H54 (cell line): ENCODE data around the gene PEDS1.
"Not testable (repeated sequence)": the region's sequence is repeated elsewhere in the genome, so short reads cannot be mapped to it uniquely, and the experiment has no call there.

ENCODE experiments used
- DNase-seq: peaks from one replicate; pipeline ENCODE4 v3.0.0; 2011; ENCODE audit warnings: low spot score, mixed read lengths; ENCODE audit not compliant: insufficient read length
- FAIRE-seq: peaks from 3 replicates; lab custom pipeline; 2011; peaks lifted over from hg19 to GRCh38; lab: Jason Lieb, UNC
- POLR2A ChIP-seq: IDR thresholded peaks from 2 replicates; pipeline ENCODE4 v1.6.1; 2011; ENCODE audit warnings: low read depth, mild to moderate bottlenecking, low read length

Gene PEDS1

GRCh38 chr20:50163570-50164317 lies 10.2 kb upstream of the PEDS1 start:
- DNase-seq (no peak), FAIRE-seq (no peak)
- TF ChIP-seq POLR2A: no peak

GRCh38 chr20:50161494-50161893 lies 8.0 kb upstream of the PEDS1 start:
- not testable (repeated sequence) for FAIRE-seq, DNase-seq

GRCh38 chr20:50153153-50153499 lies 397 bp downstream of the PEDS1 start:
- FAIRE-seq (no peak), DNase-seq (no peak)
- TF ChIP-seq POLR2A: no peak

DNA sequence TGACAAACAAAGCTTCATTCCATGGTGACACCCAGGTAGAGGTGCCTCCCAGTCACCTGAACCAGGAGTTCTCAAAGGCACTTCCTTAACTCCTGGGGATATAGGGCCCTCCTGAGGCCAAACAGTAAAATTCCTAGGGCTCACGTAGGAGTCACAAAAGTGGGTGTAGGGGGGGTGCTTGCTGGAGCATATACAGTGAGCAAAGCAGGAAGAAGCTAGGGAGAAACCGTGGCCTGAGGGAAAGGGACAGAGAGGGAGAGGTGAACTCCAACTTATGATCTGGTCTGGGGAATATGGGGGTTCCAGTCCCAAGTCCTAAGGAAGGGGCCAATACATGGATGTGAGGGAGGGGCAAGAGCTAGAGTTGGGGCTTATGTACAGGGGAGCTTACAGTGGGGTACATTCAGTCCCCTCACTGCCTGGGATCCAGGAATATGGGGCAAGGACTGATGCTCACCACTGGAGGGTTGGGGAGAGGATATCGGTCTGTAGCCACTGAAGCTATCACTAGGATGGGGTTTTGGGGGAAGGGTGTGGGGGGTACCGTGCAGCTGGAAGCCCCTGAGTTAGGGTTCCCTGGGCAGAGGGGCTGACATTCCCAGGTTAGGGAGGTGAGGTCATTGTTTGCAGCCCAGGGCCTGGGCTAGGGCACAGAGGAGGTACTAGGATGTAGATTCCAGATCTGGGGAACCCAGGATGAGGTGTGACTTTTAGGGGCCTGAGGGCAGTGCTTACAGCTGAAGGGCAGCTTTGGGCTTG lies 950 bp downstream of the PEDS1 start:
- TF ChIP-seq POLR2A: no peak
- FAIRE-seq (no peak), DNase-seq (no peak)

DNA sequence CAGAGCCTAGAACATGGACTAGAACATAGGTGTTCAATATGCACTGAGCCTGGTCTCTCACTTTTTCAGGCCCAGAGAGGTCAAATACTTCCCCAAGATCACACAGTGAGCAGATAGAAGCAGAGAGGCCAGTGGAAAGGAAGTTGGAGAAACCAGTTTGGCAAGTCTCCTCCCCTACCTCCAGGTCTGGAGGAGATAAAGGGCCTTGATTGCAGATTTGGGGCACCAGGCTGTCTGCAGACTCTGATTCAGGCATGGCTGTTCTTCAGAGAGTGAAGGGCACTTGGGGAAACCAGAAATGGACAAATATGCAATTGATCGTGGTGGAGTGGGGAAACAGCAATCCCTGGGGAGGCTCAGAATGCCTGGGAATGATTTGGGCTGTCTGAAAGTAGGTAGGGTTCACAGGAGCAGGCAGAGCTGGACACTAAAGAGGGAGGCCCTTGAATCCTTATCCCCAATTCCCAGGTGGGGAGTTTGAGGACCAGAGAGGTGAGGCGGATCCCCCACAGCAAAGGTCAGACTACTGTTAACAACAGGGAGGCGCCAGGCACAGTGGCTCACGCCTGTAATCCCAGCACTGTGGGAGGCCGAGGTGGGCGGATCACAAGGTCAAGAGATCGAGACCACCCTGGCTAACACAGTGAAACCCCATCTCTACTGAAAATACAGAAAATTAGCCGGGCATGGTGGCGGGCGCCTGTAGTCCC lies 2.3 kb downstream of the PEDS1 start:
- FAIRE-seq: no peak

DNA sequence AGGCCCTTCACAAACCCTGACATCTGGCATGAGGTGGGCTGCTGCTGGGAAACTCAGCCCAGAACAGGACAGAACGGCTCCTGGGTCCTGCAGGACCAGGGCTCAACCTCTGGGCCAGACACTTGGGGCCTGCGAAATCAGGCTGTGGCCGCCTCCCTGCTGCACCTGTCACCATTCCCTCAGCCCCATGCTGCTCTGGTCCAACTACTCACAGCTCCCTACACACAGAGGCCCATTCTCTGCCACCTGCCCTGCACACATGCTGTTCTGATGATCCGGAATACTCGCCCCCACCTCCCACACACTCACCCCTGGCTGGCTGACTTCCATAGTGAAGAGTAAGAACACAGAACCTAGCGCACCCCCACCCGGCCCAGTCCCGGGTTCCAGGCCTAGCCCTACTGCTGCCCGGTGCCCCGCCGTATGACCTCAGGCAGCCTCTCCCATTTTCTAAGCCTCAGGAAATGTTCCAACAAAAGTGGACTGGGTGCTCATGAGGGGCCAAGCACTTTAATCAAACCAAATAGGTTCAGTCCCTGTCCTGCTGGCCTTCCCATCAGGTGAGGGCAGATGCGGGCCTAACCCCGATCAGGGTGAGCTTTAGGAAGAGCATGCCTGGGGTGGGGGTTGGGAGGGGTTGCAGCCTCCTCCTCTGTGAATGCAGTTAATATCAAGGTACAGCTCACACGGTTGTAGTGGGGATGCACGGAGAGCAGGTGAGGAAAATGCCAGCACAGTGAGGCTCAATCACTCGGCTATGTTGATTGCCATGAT lies 3.9 kb downstream of the PEDS1 start:
- FAIRE-seq: no peak
- no peak for TF ChIP-seq POLR2A
- DNase-seq: no peak

More for the DNA sequence above, 2.3 kb downstream of the PEDS1 start:
- no peak for DNase-seq
- no peak for TF ChIP-seq POLR2A

- no peak for TF ChIP-seq POLR2A
- DNase-seq (no peak), FAIRE-seq (no peak)
Measured at GRCh38 chr20:50146732-50147662, 6.5 kb downstream of the PEDS1 start.

- FAIRE-seq (no peak), DNase-seq (no peak)
- no peak for TF ChIP-seq POLR2A
Measured at GRCh38 chr20:50146214-50146613, 7.3 kb downstream of the PEDS1 start.

- no peak for TF ChIP-seq POLR2A
- FAIRE-seq: no peak
- DNase-seq: no peak
Measured at GRCh38 chr20:50145566-50145965, 8.0 kb downstream of the PEDS1 start.

DNA sequence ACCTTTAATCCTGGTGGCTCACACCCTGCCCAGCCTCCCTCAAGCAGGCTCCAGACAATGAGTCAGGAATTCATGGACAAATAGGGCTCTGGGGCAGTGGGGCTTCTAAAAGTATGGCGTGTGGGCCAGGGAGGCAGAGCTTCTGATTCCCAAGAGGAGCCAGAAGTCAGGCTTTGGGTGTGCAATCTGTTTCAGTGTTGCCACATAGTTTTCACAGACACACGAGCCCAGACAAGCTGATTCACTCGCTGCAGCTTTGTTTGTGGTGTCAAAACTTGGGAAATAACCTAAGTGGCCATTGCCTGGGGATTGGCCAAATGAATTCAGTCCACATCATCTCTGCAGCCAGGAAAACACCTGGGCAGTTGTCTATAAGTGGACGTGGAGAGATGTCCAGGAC lies 9.2 kb downstream of the PEDS1 start:
- FAIRE-seq (no peak), DNase-seq (peak; percentile 61)
- no peak for TF ChIP-seq POLR2A

DNA sequence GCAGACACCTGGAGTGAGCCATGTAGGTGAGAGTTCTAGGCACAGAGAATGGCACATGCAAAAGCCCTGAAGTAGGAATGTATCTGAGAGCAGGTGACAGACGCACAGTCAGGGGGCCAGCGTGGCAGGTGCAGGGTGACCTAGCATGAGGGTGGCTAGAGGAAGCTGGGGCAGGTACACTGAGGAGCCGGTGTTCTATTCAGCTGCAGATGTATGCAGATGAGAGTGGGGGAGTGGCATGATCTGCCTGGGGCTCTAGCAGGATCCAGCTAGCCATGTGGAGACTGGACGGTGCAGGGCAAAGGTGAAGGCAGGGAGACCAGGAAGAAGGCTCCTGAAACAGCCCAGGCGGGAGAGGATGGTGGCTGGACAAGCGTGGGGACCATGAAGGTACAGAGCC lies 10.7 kb downstream of the PEDS1 start:
- FAIRE-seq (no peak), DNase-seq (no peak)
- TF ChIP-seq POLR2A: no peak

DNA sequence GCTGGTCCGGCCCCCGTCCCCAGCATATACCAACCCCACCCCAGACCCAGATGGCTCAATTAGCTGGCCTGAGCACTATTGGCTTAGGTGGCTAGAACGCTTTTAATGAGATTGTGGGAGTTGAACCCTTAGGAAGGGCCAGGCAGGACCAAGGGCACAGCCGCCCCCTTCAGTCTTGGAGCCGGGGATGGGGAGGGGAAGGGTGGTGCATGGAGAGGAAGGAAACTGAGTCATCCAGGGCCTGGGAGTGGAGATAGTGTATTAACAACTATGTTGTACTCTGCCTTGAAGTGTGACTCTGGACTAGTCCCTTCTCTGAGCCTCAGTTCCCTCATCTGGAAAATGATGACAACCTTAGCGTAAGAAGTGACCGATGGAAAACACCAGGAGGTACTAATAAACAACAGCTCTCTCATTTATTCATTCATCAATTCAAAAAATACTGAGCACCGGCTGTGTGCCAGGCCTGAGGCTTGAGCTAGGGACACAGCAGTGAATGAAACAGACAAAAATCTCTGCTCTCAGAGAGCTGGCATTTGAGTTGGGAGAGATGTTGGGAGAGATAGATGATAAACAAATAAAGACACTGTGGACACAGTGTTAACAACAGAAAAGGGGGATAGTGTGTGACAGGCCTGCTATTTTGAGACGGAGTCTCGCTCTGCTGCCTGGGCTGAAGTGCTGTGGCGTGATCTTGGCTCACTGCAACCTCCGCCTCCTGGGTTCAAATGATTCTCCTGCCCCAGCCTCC lies 11.5 kb downstream of the PEDS1 start:
- DNase-seq (no peak), FAIRE-seq (no peak)
- no peak for TF ChIP-seq POLR2A
